HepG2 (cell line): ENCODE results near the gene RIIAD1. TPM values are rescaled to one million over a fixed set of nuclear protein-coding genes. Genes with fewer than 3 reads are reported as not detected.
"Not testable (repeated sequence)": the region's sequence is repeated elsewhere in the genome, so short reads cannot be mapped to it uniquely, and the experiment has no call there.

Experiments
- ATAC-seq: fragments of 200-7000 bp; cut with Tn5 transposase; 3 replicates; pipeline ENCODE4 v1.9.1; 2020; ENCODE audit warnings: mild to moderate bottlenecking, moderate library complexity
- BruUV-seq: library from RNA; stranded (reverse); fragments of 400-500 nt; replicated peaks from 2 replicates; lab custom pipeline; 2021; lab: Mats Ljungman, UMichigan
- CTCF ChIA-PET: fragments of 300-600 bp; formaldehyde crosslinking; extraction: SDS; loops from one replicate; lab custom pipeline; 2021; ENCODE audit warnings: low total read pairs, inconsistent platforms, low intra/inter-chr PET ratio; lab: Yijun Ruan, JAX
- POLR2A ChIA-PET: fragments of 350-600 bp; sonication (Branson Sonifier 250); formaldehyde crosslinking; loops from one replicate; lab custom pipeline; 2020; ENCODE audit warnings: antibody characterized with exemption, inconsistent platforms; lab: Yijun Ruan, JAX
- DNase-seq: peaks from one replicate; pipeline ENCODE4 v3.0.0-alpha.2; 2015; ENCODE audit warnings: low spot score
- FAIRE-seq: peaks from 3 replicates; lab custom pipeline; 2011; peaks lifted over from hg19 to GRCh38; lab: Jason Lieb, UNC
- H2AFZ ChIP-seq: one replicate; pipeline ENCODE4 v1.6.1; 2011; ENCODE audit warnings: low read length, inconsistent platforms
- H3K27ac ChIP-seq: fragments of 300-600 bp; 3 replicates; pipeline ENCODE4 v1.8.0; 2011; ENCODE audit warnings: mixed run types, mild to moderate bottlenecking, mixed read lengths, low read length, inconsistent platforms; ENCODE audit not compliant: insufficient read depth; ENCODE audit errors: extremely low read length
- H3K27me3 ChIP-seq, 2 experiments: fragments of 200-600 bp in 1 of 2; 2 replicates in 1 of 2; 3 replicates in 1 of 2; pipeline versions ENCODE4 v1.6.0 to v1.8.0; 2011; ENCODE audit warnings: low read length in 2 of 2, mild to moderate bottlenecking in 2 of 2, moderate library complexity in 2 of 2, inconsistent platforms in 1 of 2; ENCODE audit not compliant: insufficient read depth in 2 of 2, control insufficient read depth in 1 of 2
- H3K36me3 ChIP-seq, 2 experiments: fragments of 200-600 bp in 1 of 2; replicated peaks in 1 of 2; 2 replicates in 1 of 2; 3 replicates in 1 of 2; pipeline versions ENCODE4 v1.5.1 to v1.8.0; 2011; ENCODE audit warnings: low read length in 2 of 2, inconsistent platforms in 1 of 2; ENCODE audit not compliant: insufficient read depth in 2 of 2, control insufficient read depth in 1 of 2
- H3K4me1 ChIP-seq: 2 replicates; pipeline ENCODE4 v1.5.1; 2012; ENCODE audit warnings: low read length, inconsistent platforms; ENCODE audit not compliant: insufficient read depth
- H3K4me2 ChIP-seq: 2 replicates; pipeline ENCODE4 v1.6.0; 2011; ENCODE audit warnings: low read depth, low read length, inconsistent platforms
- H3K4me3 ChIP-seq, 3 experiments: fragments of 200-600 bp in 1 of 3; sonication (generic), shearing (Covaris generic) in 1 of 3; replicated peaks in 1 of 3; 2 replicates each; pipeline ENCODE4 v1.5.1; 2011 to 2016; ENCODE audit warnings: low read length in 3 of 3, inconsistent platforms in 2 of 3, low read depth in 2 of 3, mild to moderate bottlenecking in 2 of 3, control low read depth in 1 of 3, mixed read lengths in 1 of 3; ENCODE audit not compliant: insufficient read depth in 1 of 3
- H3K79me2 ChIP-seq: one replicate; pipeline ENCODE4 v1.6.1; 2011; ENCODE audit warnings: low read length, inconsistent platforms; ENCODE audit not compliant: insufficient read depth
- H3K9ac ChIP-seq: 2 replicates; pipeline ENCODE4 v1.6.0; 2011; ENCODE audit warnings: mild to moderate bottlenecking, low read depth, low read length, inconsistent platforms; ENCODE audit not compliant: insufficient read depth
- H3K9me3 ChIP-seq: 2 replicates; pipeline ENCODE4 v1.5.1; 2012; ENCODE audit warnings: mild to moderate bottlenecking, low read length
- H4K20me1 ChIP-seq: 2 replicates; pipeline ENCODE4 v1.6.0; 2011; ENCODE audit warnings: inconsistent platforms, mild to moderate bottlenecking, low read length, moderate library complexity; ENCODE audit not compliant: insufficient read depth
- ETS1 ChIP-seq: sonication (generic); formaldehyde crosslinking; IDR thresholded peaks from 2 replicates; pipeline ENCODE4 v1.4.0; 2020; ENCODE audit warnings: missing genetic modification reagents
- HNF1B ChIP-seq: sonication (generic); formaldehyde crosslinking; IDR thresholded peaks from 2 replicates; pipeline ENCODE4 v1.5.1; 2020; ENCODE audit warnings: mild to moderate bottlenecking, moderate library complexity, missing genetic modification reagents
- HOXA7 ChIP-seq: sonication (generic); formaldehyde crosslinking; IDR thresholded peaks from 2 replicates; pipeline ENCODE4 v1.8.1; 2022; ENCODE audit warnings: mild to moderate bottlenecking, missing genetic modification reagents, moderate library complexity
- MAZ ChIP-seq, 2 experiments: sonication (generic) in 1 of 2; formaldehyde crosslinking in 1 of 2; IDR thresholded peaks; 2 replicates each; pipeline versions ENCODE4 v1.5.0 to v1.6.1; 2012 to 2020; ENCODE audit warnings: low read depth in 2 of 2, mild to moderate bottlenecking in 2 of 2, borderline replicate concordance in 1 of 2, improper control_type of control experiment in 1 of 2, low read length in 1 of 2, missing genetic modification reagents in 1 of 2, moderate library complexity in 1 of 2
- RNF2 ChIP-seq: fragments of 450-650 bp; conservative IDR thresholded peaks from 2 replicates; pipeline ENCODE4 v1.6.1; 2016; ENCODE audit warnings: low read depth
- SNRNP70 ChIP-seq: fragments of 200-400 bp; formaldehyde crosslinking; IDR thresholded peaks from 2 replicates; pipeline ENCODE4 v1.6.1; 2017; ENCODE audit warnings: mild to moderate bottlenecking, low read depth, low read length, moderate library complexity
- SRSF1 ChIP-seq: fragments of 200-400 bp; formaldehyde crosslinking; optimal IDR thresholded peaks from 2 replicates; pipeline ENCODE3; 2017; ENCODE audit warnings: mild to moderate bottlenecking, low read depth, low read length, moderate library complexity
- ZBTB38 ChIP-seq: sonication (generic); formaldehyde crosslinking; IDR thresholded peaks from 2 replicates; pipeline ENCODE4 v1.5.1; 2020; ENCODE audit warnings: mild to moderate bottlenecking, missing genetic modification reagents
- ZNF841 ChIP-seq: sonication (generic); formaldehyde crosslinking; IDR thresholded peaks from 2 replicates; pipeline ENCODE4 v1.8.1; 2023; ENCODE audit warnings: missing genetic modification reagents, borderline replicate concordance
- WGBS: methylation state at CpG from one replicate; pipeline ENCODE4 v1.1.6; 2017; ENCODE audit warnings: low lambda C conversion rate; 5-methylcytosine and 5-hydroxymethylcytosine counted together
- in situ Hi-C: cut with HindIII; loops from 2 replicates; pipeline ENCODE4 v1.10.0; 2017; ENCODE audit warnings: low pct_unique_long_range_greater_than_20kb; ENCODE audit not compliant: extremely low pct_ligation_motif_present
- intact Hi-C: fragments of 100-400 bp; cut with micrococcal nuclease; formaldehyde crosslinking; loops from one replicate; pipeline ENCODE4 v1.10.0; 2022; ENCODE audit not compliant: unreplicated experiment
- polyA plus RNA-seq, 8 experiments: library from polyadenylated mRNA; depleted of rRNA in 3 of 8; stranded (reverse) in 7 of 8; unstranded in 1 of 8; fragments of >200 nt; fragmentation: Illumina TruSeq in 4 of 8; extraction: Trizol in 4 of 8; gene quantifications; 2 replicates each; pipeline versions ENCODE4 v1.2.1 to v1.2.3, GENCODE V29; 2011 to 2016; ENCODE audit warnings: low read depth in 4 of 8, missing spikeins in 1 of 8, mixed read lengths in 1 of 8; ENCODE audit not compliant: insufficient read depth in 1 of 8
- total RNA-seq, 5 experiments: library from RNA; depleted of rRNA; stranded (reverse); fragments of >200 nt; fragmentation: Illumina TruSeq; extraction: Trizol; gene quantifications; 2 replicates each; pipeline ENCODE4 v1.2.3, GENCODE V29; 2016; ENCODE audit warnings: low read depth in 1 of 5
- TF ChIP-seq, protein P1 (sequence below): sonication (generic); formaldehyde crosslinking; IDR thresholded peaks from 2 replicates; pipeline ENCODE4 v1.5.0; 2020; ENCODE audit warnings: mild to moderate bottlenecking, missing genetic modification reagents

Gene RIIAD1
- total and polyA plus RNA-seq, 2 of the 13 experiments (the other 11 are each of a cell fraction or from before 2014, with no cell fraction given) = not detected

DNA sequence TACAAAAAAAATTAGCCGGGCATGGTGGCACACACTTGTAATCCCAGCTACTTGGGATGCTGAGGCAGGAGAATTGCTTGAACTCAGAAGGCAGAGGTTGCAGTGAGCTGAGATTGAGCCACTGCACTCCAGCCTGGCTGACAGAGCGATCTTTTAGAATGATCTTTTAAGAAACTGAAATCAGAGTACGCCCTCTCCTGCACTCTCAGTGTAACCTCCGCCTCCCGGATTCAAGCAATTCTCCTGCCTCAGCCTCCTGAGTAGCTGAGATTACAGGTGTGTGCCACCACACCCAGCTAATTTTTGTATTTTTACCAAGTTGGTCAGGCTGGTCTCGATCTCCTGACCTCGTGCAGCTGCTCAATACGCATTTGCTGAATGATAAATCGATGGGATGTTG is 12.7 kb downstream of the RIIAD1 start:
- 50% methylated on average over 9 of the region's 9 CpGs for WGBS
- BruUV-seq; H3K79me2 ChIP-seq; FAIRE-seq; H3K27ac ChIP-seq; H4K20me1 ChIP-seq; DNase-seq; ATAC-seq; H3K27me3 ChIP-seq; H3K36me3 ChIP-seq; H3K9ac ChIP-seq; POLR2A ChIA-PET; H3K4me2 ChIP-seq; H3K4me3 ChIP-seq; H2AFZ ChIP-seq; TF ChIP-seq MAZ (IDR thresholded peaks at IDR 0.05; ENCODE audit: borderline replicate concordance, low read depth, low read length): not testable (repeated sequence)
- CTCF ChIA-PET = interaction anchor here (1.7 to 2.4 kb wide), 4 partner anchors 41 to 199 kb away, joined by 6 to 21 read pairs (median 16); no protein-coding TSS in a partner anchor
- peaks cover 24% of the 10 kb centered on the region for H3K4me1 ChIP-seq
- intact Hi-C loops = loop anchor here (2.0 kb wide), 1 partner anchor 103 kb away; no protein-coding TSS in a partner anchor
- TF ChIP-seq MAZ (CRISPR knock-in tag; IDR thresholded peaks at IDR 0.05; ENCODE audit: low read depth) = 0 out of 2 replicates have a peak, but pooled peaks have one; percentile 3
- H3K9me3 ChIP-seq = peaks cover 16% of the 10 kb centered on the region; the same call in 1 of the 2 replicates
- in situ Hi-C loops = loop anchor here (10.0 to 25.0 kb wide), 2 partner anchors 139 to 197 kb away; partner anchors contain the start of gene TUFT1

DNA sequence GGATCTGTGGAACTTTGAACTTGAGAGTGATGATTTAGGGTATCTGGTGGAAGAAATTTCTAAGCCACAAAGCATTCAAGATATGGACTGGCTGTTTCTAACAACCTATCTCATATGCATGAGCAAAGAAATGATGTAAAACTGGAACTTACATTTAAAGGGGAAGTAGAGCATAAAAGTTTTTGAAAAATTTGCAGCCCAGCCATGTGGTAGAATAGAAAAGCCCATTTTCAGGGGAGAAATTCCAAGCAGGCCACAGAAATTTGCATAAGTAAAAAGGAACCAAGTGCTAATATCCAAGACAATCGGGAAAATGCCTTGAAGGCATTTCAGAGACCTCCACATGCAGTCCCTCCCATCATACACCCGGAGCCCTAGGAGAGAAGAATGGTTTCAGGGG is 15.7 kb downstream of the RIIAD1 start:
- POLR2A ChIA-PET = no interaction called here

More for the DNA sequence above, 15.7 kb downstream of the RIIAD1 start:
- Histone ChIP-seq H4K20me1 (no peaks in the 10 kb centered on the region), H3K27ac (no peak overlapping the region), H3K9ac (no peak overlapping the region), H3K36me3 (no peaks in the 10 kb centered on the region), H2AFZ (no peak overlapping the region), H3K27me3 (peaks cover 0 to 7% of the 10 kb centered on the region in 2 experiments; a peak in 1 of 5 replicates), H3K79me2 (no peaks in the 10 kb centered on the region), H3K4me3 (no peak overlapping the region), H3K4me1 (peaks cover 8% of the 10 kb centered on the region), H3K4me2 (no peak overlapping the region), H3K9me3 (peaks cover 16% of the 10 kb centered on the region; the same call in 1 of the 2 replicates)
- in situ Hi-C loops = loop anchor here (10.0 to 25.0 kb wide), 2 partner anchors 142 to 200 kb away; partner anchors contain the start of gene TUFT1
- FAIRE-seq = no peak
- no TSS peak for BruUV-seq
- ATAC-seq = no peak
- no peak for DNase-seq
- intact Hi-C loops = loop anchor here (5.0 kb wide), 1 partner anchor 295 kb away; no protein-coding TSS in a partner anchor
- CTCF ChIA-PET = no interaction called here
- no peak for TF ChIP-seq HNF1B (CRISPR knock-in tag)
- no peak for TF ChIP-seq ZBTB38 (CRISPR knock-in tag)
- TF ChIP-seq RNF2 = no peak
- TF ChIP-seq SRSF1 = no peak
- no peak for TF ChIP-seq SNRNP70
- TF ChIP-seq ZNF841 (CRISPR knock-in tag) = no peak
- TF ChIP-seq ETS1 (CRISPR knock-in tag) = no peak
- TF ChIP-seq, protein P1, sequence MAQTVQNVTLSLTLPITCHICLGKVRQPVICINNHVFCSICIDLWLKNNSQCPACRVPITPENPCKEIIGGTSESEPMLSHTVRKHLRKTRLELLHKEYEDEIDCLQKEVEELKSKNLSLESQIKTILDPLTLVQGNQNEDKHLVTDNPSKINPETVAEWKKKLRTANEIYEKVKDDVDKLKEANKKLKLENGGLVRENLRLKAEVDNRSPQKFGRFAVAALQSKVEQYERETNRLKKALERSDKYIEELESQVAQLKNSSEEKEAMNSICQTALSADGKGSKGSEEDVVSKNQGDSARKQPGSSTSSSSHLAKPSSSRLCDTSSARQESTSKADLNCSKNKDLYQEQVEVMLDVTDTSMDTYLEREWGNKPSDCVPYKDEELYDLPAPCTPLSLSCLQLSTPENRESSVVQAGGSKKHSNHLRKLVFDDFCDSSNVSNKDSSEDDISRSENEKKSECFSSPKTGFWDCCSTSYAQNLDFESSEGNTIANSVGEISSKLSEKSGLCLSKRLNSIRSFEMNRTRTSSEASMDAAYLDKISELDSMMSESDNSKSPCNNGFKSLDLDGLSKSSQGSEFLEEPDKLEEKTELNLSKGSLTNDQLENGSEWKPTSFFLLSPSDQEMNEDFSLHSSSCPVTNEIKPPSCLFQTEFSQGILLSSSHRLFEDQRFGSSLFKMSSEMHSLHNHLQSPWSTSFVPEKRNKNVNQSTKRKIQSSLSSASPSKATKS (CRISPR knock-in tag) = no peak
- no peak for TF ChIP-seq HOXA7 (CRISPR knock-in tag)
- 78% methylated on average over 1 of the region's 2 CpGs for WGBS
